Hepatocyte (in vitro differentiated cells): Measurements from ENCODE around the gene HIVEP1. TPM values are rescaled to one million over a fixed set of nuclear protein-coding genes. Genes with fewer than 3 reads are reported as not detected.

Source experiments
- DNase-seq: peaks from one replicate; pipeline ENCODE4 v3.0.0-alpha.2; 2016; ENCODE audit warnings: low spot score
- H2AFZ ChIP-seq: fragments of 200-600 bp; sonication (generic); 2 replicates; pipeline ENCODE4 v1.6.0; 2016; ENCODE audit warnings: antibody characterized with exemption, mild to moderate bottlenecking
- H3K27ac ChIP-seq: fragments of 200-600 bp; sonication (generic); 2 replicates; pipeline ENCODE4 v1.5.1; 2016; ENCODE audit warnings: mild to moderate bottlenecking
- H3K27me3 ChIP-seq: fragments of 200-600 bp; sonication (generic); 2 replicates; pipeline ENCODE4 v1.6.1; 2016
- H3K36me3 ChIP-seq: fragments of 200-600 bp; sonication (generic); replicated peaks from 2 replicates; pipeline ENCODE4 v1.5.1; 2016; ENCODE audit warnings: low read depth; ENCODE audit not compliant: insufficient read depth
- H3K4me1 ChIP-seq: fragments of 200-600 bp; sonication (generic); 2 replicates; pipeline ENCODE4 v1.5.1; 2016; ENCODE audit warnings: mild to moderate bottlenecking, moderate library complexity; ENCODE audit not compliant: insufficient read depth
- H3K4me2 ChIP-seq: fragments of 200-600 bp; sonication (generic); 2 replicates; pipeline ENCODE4 v1.6.0; 2016
- H3K4me3 ChIP-seq: fragments of 200-600 bp; sonication (generic); 2 replicates; pipeline ENCODE4 v1.5.1; 2016; ENCODE audit warnings: mild to moderate bottlenecking
- H3K79me2 ChIP-seq: fragments of 200-600 bp; sonication (generic); 2 replicates; pipeline ENCODE4 v1.6.0; 2017; ENCODE audit warnings: mild to moderate bottlenecking
- H3K9me2 ChIP-seq: fragments of 200-600 bp; sonication (generic); replicated peaks from 2 replicates; pipeline ENCODE4 v1.6.0; 2017; ENCODE audit warnings: mild to moderate bottlenecking; ENCODE audit not compliant: insufficient read depth
- H3K9me3 ChIP-seq: fragments of 200-600 bp; sonication (generic); 2 replicates; pipeline ENCODE4 v1.5.1; 2016; ENCODE audit warnings: low read depth, mild to moderate bottlenecking
- H4K20me1 ChIP-seq: fragments of 200-600 bp; sonication (generic); 2 replicates; pipeline ENCODE4 v1.6.0; 2016; ENCODE audit warnings: mild to moderate bottlenecking; ENCODE audit not compliant: insufficient read depth, poor library complexity, severe bottlenecking
- EZH2 ChIP-seq: fragments of 200-600 bp; sonication (generic); IDR thresholded peaks from 2 replicates; pipeline ENCODE4 v1.6.1; 2016; ENCODE audit warnings: antibody characterized with exemption, mild to moderate bottlenecking, borderline replicate concordance
- EZH2phosphoT487 ChIP-seq: fragments of 200-600 bp; sonication (generic); IDR thresholded peaks from one replicate; pipeline ENCODE4 v1.6.1; 2018; ENCODE audit warnings: antibody characterized with exemption, mild to moderate bottlenecking, low read depth, moderate library complexity; ENCODE audit not compliant: unreplicated experiment, severe bottlenecking
- WGBS: methylation state at CpG from one replicate; pipeline ENCODE4 v1.1.6; 2016; ENCODE audit warnings: low lambda C conversion rate; ENCODE audit errors: missing lambda C conversion rate; 5-methylcytosine and 5-hydroxymethylcytosine counted together
- polyA plus RNA-seq: library from polyadenylated mRNA; unstranded; fragments of >200 nt; fragmentation: Nextera tagmentation; extraction: Ambion mirVana; gene quantifications from 2 replicates; pipeline ENCODE4 v1.2.1, GENCODE V29; 2016
- total RNA-seq: library from RNA; depleted of rRNA; stranded (reverse); fragments of >200 nt; gene quantifications from 2 replicates; pipeline ENCODE4 v1.2.3, GENCODE V29; 2014
- TF ChIP-seq, protein P1 (sequence below): fragments of 200-600 bp; sonication (generic); IDR thresholded peaks from 2 replicates; pipeline ENCODE4 v1.5.1; 2016; ENCODE audit warnings: antibody characterized with exemption, mild to moderate bottlenecking; ENCODE audit not compliant: poor library complexity

The HIVEP1 gene
- total and polyA plus RNA-seq, 2 experiments from 2014 or later, result 8.7 to 33.7 TPM

DNA sequence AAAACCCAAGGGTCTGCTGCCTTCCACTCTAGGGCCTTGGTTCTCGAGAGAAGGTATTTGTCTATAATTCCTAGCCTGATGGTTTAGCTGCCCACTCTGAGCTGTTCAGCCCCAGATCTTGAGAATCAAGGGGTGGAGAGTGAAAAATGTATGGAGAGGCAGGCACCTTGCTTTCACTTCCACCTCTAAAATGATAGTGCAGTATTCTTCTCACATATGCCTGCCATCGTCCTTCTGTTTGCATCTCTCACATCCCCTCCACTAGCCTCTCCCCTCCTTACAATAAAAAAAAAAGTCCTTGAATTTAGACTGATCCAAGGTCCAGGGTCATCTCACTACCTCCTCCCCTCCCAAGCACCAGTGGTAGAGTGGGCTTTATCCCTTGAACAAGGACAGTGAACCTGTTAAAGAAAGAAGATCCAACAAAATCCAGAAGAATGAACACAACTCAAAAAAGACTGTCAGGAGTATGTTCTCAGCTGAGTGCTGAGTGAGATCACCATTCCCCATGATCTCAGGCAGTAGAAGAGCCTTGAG is 104.2 kb downstream of the HIVEP1 start:
- H3K4me1 ChIP-seq, result no peaks in the 10 kb centered on the region
- WGBS, result 97% methylated on average over 2 of the region's 2 CpGs
- H3K4me3 ChIP-seq, result no peak overlapping the region
- H2AFZ ChIP-seq, result no peak overlapping the region
- no peak for TF ChIP-seq EZH2
- TF ChIP-seq EZH2phosphoT487, result no peak
- TF ChIP-seq, protein P1, sequence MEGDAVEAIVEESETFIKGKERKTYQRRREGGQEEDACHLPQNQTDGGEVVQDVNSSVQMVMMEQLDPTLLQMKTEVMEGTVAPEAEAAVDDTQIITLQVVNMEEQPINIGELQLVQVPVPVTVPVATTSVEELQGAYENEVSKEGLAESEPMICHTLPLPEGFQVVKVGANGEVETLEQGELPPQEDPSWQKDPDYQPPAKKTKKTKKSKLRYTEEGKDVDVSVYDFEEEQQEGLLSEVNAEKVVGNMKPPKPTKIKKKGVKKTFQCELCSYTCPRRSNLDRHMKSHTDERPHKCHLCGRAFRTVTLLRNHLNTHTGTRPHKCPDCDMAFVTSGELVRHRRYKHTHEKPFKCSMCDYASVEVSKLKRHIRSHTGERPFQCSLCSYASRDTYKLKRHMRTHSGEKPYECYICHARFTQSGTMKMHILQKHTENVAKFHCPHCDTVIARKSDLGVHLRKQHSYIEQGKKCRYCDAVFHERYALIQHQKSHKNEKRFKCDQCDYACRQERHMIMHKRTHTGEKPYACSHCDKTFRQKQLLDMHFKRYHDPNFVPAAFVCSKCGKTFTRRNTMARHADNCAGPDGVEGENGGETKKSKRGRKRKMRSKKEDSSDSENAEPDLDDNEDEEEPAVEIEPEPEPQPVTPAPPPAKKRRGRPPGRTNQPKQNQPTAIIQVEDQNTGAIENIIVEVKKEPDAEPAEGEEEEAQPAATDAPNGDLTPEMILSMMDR, result no peak
- H3K27me3 ChIP-seq, result no peaks in the 10 kb centered on the region
- H4K20me1 ChIP-seq, result no peaks in the 10 kb centered on the region
- H3K79me2 ChIP-seq, result peaks cover 22% of the 10 kb centered on the region
- no peak overlapping the region for H3K27ac ChIP-seq
- H3K9me2 ChIP-seq, result no peaks in the 10 kb centered on the region
- no peaks in the 10 kb centered on the region for H3K36me3 ChIP-seq
- no peaks in the 10 kb centered on the region for H3K9me3 ChIP-seq
- no peak overlapping the region for H3K4me2 ChIP-seq
- DNase-seq, result no peak

DNA sequence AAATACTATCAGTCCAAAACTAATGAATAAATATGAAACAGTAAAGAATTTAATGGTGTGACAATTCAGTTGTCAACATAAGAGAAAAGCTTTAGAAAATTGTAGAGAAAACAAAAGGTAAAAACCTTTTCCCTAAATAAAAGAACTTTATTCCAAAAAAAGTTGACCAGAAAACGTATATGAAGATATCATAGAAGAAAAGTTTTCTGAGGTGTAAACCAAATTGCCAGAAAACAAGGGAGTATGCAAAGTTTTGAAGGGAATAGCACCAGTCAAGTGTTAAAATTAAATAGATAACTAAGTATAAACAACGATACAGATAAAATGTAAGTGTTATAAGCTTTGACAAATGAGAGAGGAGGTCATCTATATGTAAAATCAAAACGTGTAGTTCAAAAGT is 104.9 kb downstream of the HIVEP1 start:
- Histone ChIP-seq H2AFZ (no peak overlapping the region), H3K79me2 (peaks cover 17% of the 10 kb centered on the region), H3K4me1 (no peaks in the 10 kb centered on the region), H3K4me3 (no peak overlapping the region), H3K9me3 (no peaks in the 10 kb centered on the region), H3K4me2 (no peak overlapping the region), H3K36me3 (no peaks in the 10 kb centered on the region), H3K9me2 (no peaks in the 10 kb centered on the region), H4K20me1 (no peaks in the 10 kb centered on the region), H3K27me3 (no peaks in the 10 kb centered on the region), H3K27ac (no peak overlapping the region)
- TF ChIP-seq EZH2 (no peak), EZH2phosphoT487 (no peak)
- TF ChIP-seq, protein P1, result no peak
- DNase-seq, result no peak
- WGBS, result 93% methylated on average over 3 of the region's 3 CpGs

DNA sequence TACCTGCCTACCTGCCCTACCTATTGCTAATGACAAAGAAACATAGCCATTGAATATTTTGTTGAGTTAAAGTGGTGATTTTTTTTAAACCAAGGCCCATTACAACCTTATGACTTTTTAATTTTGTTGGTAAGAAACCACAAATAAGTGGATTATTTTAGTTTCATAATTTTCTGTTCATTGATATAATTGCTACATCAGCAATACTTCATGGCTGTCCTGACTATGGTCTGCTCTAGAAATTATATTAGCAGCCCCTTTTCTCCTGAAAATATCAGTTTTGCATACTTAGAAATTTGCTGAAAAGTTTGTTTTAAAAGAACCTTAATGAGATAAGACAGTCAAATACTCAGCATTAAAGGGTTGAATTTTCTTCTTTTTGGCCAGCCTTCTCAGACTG is 106.5 kb downstream of the HIVEP1 start:
- Histone ChIP-seq H3K27me3 (no peaks in the 10 kb centered on the region), H3K9me3 (no peaks in the 10 kb centered on the region), H3K79me2 (peaks cover 12% of the 10 kb centered on the region), H3K9me2 (no peaks in the 10 kb centered on the region), H3K27ac (no peak overlapping the region), H3K4me2 (no peak overlapping the region), H3K36me3 (no peaks in the 10 kb centered on the region), H4K20me1 (no peaks in the 10 kb centered on the region), H3K4me3 (no peak overlapping the region), H2AFZ (no peak overlapping the region), H3K4me1 (no peaks in the 10 kb centered on the region)
- TF ChIP-seq EZH2 (no peak), EZH2phosphoT487 (no peak)
- TF ChIP-seq, protein P1, result no peak
- no peak for DNase-seq
